Peyer's patch (tissue), 4 donors: Measurements from ENCODE around the gene CCDC57.

Experiments used
- CTCF ChIP-seq, 6 experiments: fragments of 450-650 bp in 4 of 6; fragments of 200-600 bp in 2 of 6; sonication (generic) in 1 of 6; IDR thresholded peaks; one replicate each; pipeline ENCODE4 v1.5.1; 2017 to 2019; ENCODE audit warnings: antibody characterized with exemption in 6 of 6, mild to moderate bottlenecking in 3 of 6, moderate library complexity in 1 of 6
- POLR2A ChIP-seq, 2 donors: fragments of 450-650 bp; IDR thresholded peaks; one replicate each; pipeline ENCODE4 v1.5.1; 2017; ENCODE audit warnings: antibody characterized with exemption in 2 of 2, mild to moderate bottlenecking in 2 of 2, moderate library complexity in 2 of 2

- no peak for TF ChIP-seq CTCF (IDR thresholded peaks at IDR 0.05)
- no peak for TF ChIP-seq POLR2A (IDR thresholded peaks at IDR 0.05)
Observed at GRCh38 chr17:82231312-82231561, 18.6 kb upstream of the CCDC57 start.
